Measurements from ENCODE around the gene TTC13. TPM values are rescaled to one million over a fixed set of nuclear protein-coding genes. Genes with fewer than 3 reads are reported as not detected.
"Not testable (repeated sequence)": the region's sequence is repeated elsewhere in the genome, so short reads cannot be mapped to it uniquely, and the experiment has no call there.

Gene TTC13
- total and polyA plus RNA-seq, 2 of the 13 experiments (the other 11 are each of a cell fraction or from before 2014, with no cell fraction given), result 5.8 to 15.9 TPM

GRCh38 chr1:230985711-230986110 lies 7.0 kb upstream of the TTC13 start:
- in situ Hi-C loops (cut with HindIII; ENCODE audit: extremely low pct_ligation_motif_present, low pct_unique_long_range_greater_than_20kb) (no loop called here), intact Hi-C loops (cut with micrococcal nuclease; ENCODE audit: unreplicated experiment) (no loop called here)
- FAIRE-seq (no peak), ATAC-seq (no peak), DNase-seq (ENCODE audit: low spot score) (no peak)
- Histone ChIP-seq H3K27ac (ENCODE audit: extremely low read length, insufficient read depth, low read length) (no peak overlapping the region), H3K27me3 (ENCODE audit: control insufficient read depth in 1 of 2, insufficient read depth in 2 of 2, low read length in 2 of 2) (no peaks in the 10 kb centered on the region), H3K4me1 (ENCODE audit: insufficient read depth, low read length) (no peaks in the 10 kb centered on the region), H3K36me3 (replicated peaks in 1 of 2; ENCODE audit: control insufficient read depth in 1 of 2, insufficient read depth in 2 of 2, low read length in 2 of 2) (no peaks in the 10 kb centered on the region; a peak in 1 of 5 replicates), H2AFZ (ENCODE audit: low read length) (no peak overlapping the region), H3K4me3 (replicated peaks in 1 of 3; ENCODE audit: insufficient read depth in 1 of 3, low read depth in 2 of 3, low read length in 3 of 3) (no peak overlapping the region), H3K9me3 (ENCODE audit: low read length) (no peaks in the 10 kb centered on the region), H3K79me2 (ENCODE audit: insufficient read depth, low read length) (no peaks in the 10 kb centered on the region), H3K4me2 (ENCODE audit: low read depth, low read length) (no peak overlapping the region), H4K20me1 (ENCODE audit: insufficient read depth, low read length) (no peaks in the 10 kb centered on the region), H3K9ac (ENCODE audit: insufficient read depth, low read depth, low read length) (no peak overlapping the region)
- BruUV-seq (replicated peaks), result no TSS peak
- TF ChIP-seq NFE2 (CRISPR knock-in tag; IDR thresholded peaks at IDR 0.05), result no peak
- TF ChIP-seq SP1 (IDR thresholded peaks at IDR 0.05), result no peak
- no peak for TF ChIP-seq SP1 (CRISPR knock-in tag; IDR thresholded peaks at IDR 0.05)
- no peak for TF ChIP-seq ZNF547 (CRISPR knock-in tag; IDR thresholded peaks at IDR 0.05)
- no peak for TF ChIP-seq ZNF253 (CRISPR knock-in tag; IDR thresholded peaks at IDR 0.05; ENCODE audit: borderline replicate concordance)
- no peak for TF ChIP-seq ZNF446 (CRISPR knock-in tag; IDR thresholded peaks at IDR 0.05)
- TF ChIP-seq HIVEP1 (CRISPR knock-in tag; IDR thresholded peaks at IDR 0.05), result no peak
- TF ChIP-seq ZGPAT (CRISPR knock-in tag; IDR thresholded peaks at IDR 0.05), result no peak
- ChIA-PET CTCF (ENCODE audit: low intra/inter-chr PET ratio, low total read pairs) (no interaction called here), POLR2A (no interaction called here)
- 95% methylated on average over 6 of the region's 6 CpGs for WGBS (ENCODE audit: low lambda C conversion rate)

GRCh38 chr1:230984622-230985515 lies 6.2 kb upstream of the TTC13 start:
- H3K9me3 ChIP-seq (ENCODE audit: low read length); H4K20me1 ChIP-seq (ENCODE audit: insufficient read depth, low read length); H3K79me2 ChIP-seq (ENCODE audit: insufficient read depth, low read length); in situ Hi-C loops (cut with HindIII; ENCODE audit: extremely low pct_ligation_motif_present, low pct_unique_long_range_greater_than_20kb); BruUV-seq (replicated peaks); H3K4me2 ChIP-seq (ENCODE audit: low read depth, low read length); H3K27ac ChIP-seq (ENCODE audit: extremely low read length, insufficient read depth, low read length); ATAC-seq; FAIRE-seq; H2AFZ ChIP-seq (ENCODE audit: low read length); H3K27me3 ChIP-seq (ENCODE audit: control insufficient read depth in 1 of 2, insufficient read depth in 2 of 2, low read length in 2 of 2); CTCF ChIA-PET (ENCODE audit: low intra/inter-chr PET ratio, low total read pairs); H3K4me1 ChIP-seq (ENCODE audit: insufficient read depth, low read length); DNase-seq (ENCODE audit: low spot score); POLR2A ChIA-PET; H3K4me3 ChIP-seq (replicated peaks in 1 of 3; ENCODE audit: insufficient read depth in 1 of 3, low read depth in 2 of 3, low read length in 3 of 3); intact Hi-C loops (cut with micrococcal nuclease; ENCODE audit: unreplicated experiment); H3K36me3 ChIP-seq (replicated peaks in 1 of 2; ENCODE audit: control insufficient read depth in 1 of 2, insufficient read depth in 2 of 2, low read length in 2 of 2); H3K9ac ChIP-seq (ENCODE audit: insufficient read depth, low read depth, low read length): not testable (repeated sequence)
- 85% methylated on average over 10 of the region's 10 CpGs for WGBS (ENCODE audit: low lambda C conversion rate)
